CD4-positive, alpha-beta T cell treated with Interleukin-15 for 1 hour (primary cell): ENCODE results near the gene COX10.
"Not testable (repeated sequence)": the region's sequence is repeated elsewhere in the genome, so short reads cannot be mapped to it uniquely, and the experiment has no call there.

ENCODE experiments used
- DNase-seq: peaks from one replicate; pipeline ENCODE4 v3.0.0-alpha.2; 2020

The COX10 gene

GRCh38 chr17:14211246-14211645 is 141.9 kb downstream of the COX10 start:
- no peak for DNase-seq

- peak; percentile 37 for DNase-seq
Measured at GRCh38 chr17:14211801-14212200, 142.5 kb downstream of the COX10 start.

- DNase-seq: no peak
Measured at GRCh38 chr17:14212401-14212800, 143.1 kb downstream of the COX10 start.

GRCh38 chr17:14214271-14214670 is 145.0 kb downstream of the COX10 start:
- DNase-seq: no peak

- DNase-seq: no peak
Measured at GRCh38 chr17:14222611-14223010, 153.3 kb downstream of the COX10 start.

- no peak for DNase-seq
Measured at GRCh38 chr17:14225254-14225980, 156.1 kb downstream of the COX10 start.

GRCh38 chr17:14227052-14227451 is 157.7 kb downstream of the COX10 start:
- DNase-seq: no peak

- no peak for DNase-seq
Measured at GRCh38 chr17:14228903-14229302, 159.6 kb downstream of the COX10 start.

- DNase-seq: not testable (repeated sequence)
Measured at GRCh38 chr17:14231187-14231586, 161.9 kb downstream of the COX10 start.

GRCh38 chr17:14235047-14235446 is 165.7 kb downstream of the COX10 start:
- DNase-seq: not testable (repeated sequence)

- DNase-seq: not testable (repeated sequence)
Measured at GRCh38 chr17:14236032-14236431, 166.7 kb downstream of the COX10 start.

GRCh38 chr17:14236762-14237161 is 167.5 kb downstream of the COX10 start, which contains the start of gene CDRT15:
Gene CDRT15 (minus strand): TSS chr17:14236862. CDS start chr17:14236833, 29 bp downstream.
- not testable (repeated sequence) for DNase-seq

- DNase-seq: not testable (repeated sequence)
Measured at GRCh38 chr17:14239271-14239670, 170.0 kb downstream of the COX10 start.

- DNase-seq: no peak
Measured at GRCh38 chr17:14245002-14245401, 175.7 kb downstream of the COX10 start.

GRCh38 chr17:14245629-14246028 is 176.3 kb downstream of the COX10 start:
- DNase-seq: no peak
